Nephron (organoid): Measurements from ENCODE around the gene PLEKHD1.
"Not testable (repeated sequence)": the region's sequence is repeated elsewhere in the genome, so short reads cannot be mapped to it uniquely, and the experiment has no call there.

Experiments
- H3K27ac Mint-ChIP-seq, 3 experiments: 2 replicates each; pipeline ENCODE4 v1.8.0; 2020; ENCODE audit warnings: mixed read lengths in 3 of 3, mild to moderate bottlenecking in 2 of 3, moderate library complexity in 1 of 3
- H3K27me3 Mint-ChIP-seq: 2 replicates; pipeline ENCODE4 v1.8.0; 2021; ENCODE audit warnings: low read depth, mild to moderate bottlenecking, moderate library complexity, mixed read lengths
- H3K36me3 Mint-ChIP-seq: 2 replicates; pipeline ENCODE4 v1.8.0; 2020; ENCODE audit warnings: low read depth, mixed read lengths
- H3K4me1 Mint-ChIP-seq: 2 replicates; pipeline ENCODE4 v1.8.0; 2020; ENCODE audit warnings: mixed read lengths
- H3K4me3 Mint-ChIP-seq, 3 experiments: 2 replicates each; pipeline ENCODE4 v1.8.0; 2020; ENCODE audit warnings: mild to moderate bottlenecking in 3 of 3, mixed read lengths in 3 of 3, moderate library complexity in 2 of 3
- H3K9me3 Mint-ChIP-seq: 2 replicates; pipeline ENCODE4 v1.8.0; 2020; ENCODE audit warnings: mixed read lengths
- CTCF ChIP-seq, 3 experiments: fragments of 200-600 bp; sonication (generic); IDR thresholded peaks; one replicate each; pipeline ENCODE4 v1.5.0; 2021; ENCODE audit warnings: antibody characterized with exemption in 3 of 3; ENCODE audit not compliant: unreplicated experiment in 3 of 3

Gene PLEKHD1

GRCh38 chr14:69468949-69469348, 15.6 kb upstream of the PLEKHD1 start:
- Mint-ChIP-seq H3K4me1 (no peaks in the 10 kb centered on the region), H3K4me3 (no peak overlapping the region), H3K36me3 (no peaks in the 10 kb centered on the region), H3K9me3 (no peaks in the 10 kb centered on the region), H3K27ac (no peak overlapping the region), H3K27me3 (peaks cover 7% of the 10 kb centered on the region)
- no peak for TF ChIP-seq CTCF (IDR thresholded peaks at IDR 0.05; ENCODE audit: unreplicated experiment in 3 of 3)

- Mint-ChIP-seq H3K9me3 (peaks cover under 1% of the 10 kb centered on the region), H3K4me1 (no peaks in the 10 kb centered on the region), H3K27me3 (peaks cover 8% of the 10 kb centered on the region), H3K4me3 (no peak overlapping the region), H3K36me3 (no peaks in the 10 kb centered on the region), H3K27ac (no peak overlapping the region)
- no peak for TF ChIP-seq CTCF (IDR thresholded peaks at IDR 0.05; ENCODE audit: unreplicated experiment in 3 of 3)
Observed at GRCh38 chr14:69471436-69471835, 13.1 kb upstream of the PLEKHD1 start.

GRCh38 chr14:69471916-69472315, 12.6 kb upstream of the PLEKHD1 start:
- H3K9me3 Mint-ChIP-seq = peaks cover 4% of the 10 kb centered on the region
- no peaks in the 10 kb centered on the region for H3K4me1 Mint-ChIP-seq
- no peak overlapping the region for H3K4me3 Mint-ChIP-seq
- peaks cover 12% of the 10 kb centered on the region for H3K27me3 Mint-ChIP-seq
- TF ChIP-seq CTCF (IDR thresholded peaks at IDR 0.05; ENCODE audit: unreplicated experiment in 3 of 3) = no peak
- H3K36me3 Mint-ChIP-seq = no peaks in the 10 kb centered on the region
- H3K27ac Mint-ChIP-seq = no peak overlapping the region

GRCh38 chr14:69473260-69473659, 11.3 kb upstream of the PLEKHD1 start:
- H3K27ac Mint-ChIP-seq = no peak overlapping the region
- peaks cover 4% of the 10 kb centered on the region for H3K9me3 Mint-ChIP-seq
- no peak for TF ChIP-seq CTCF (IDR thresholded peaks at IDR 0.05; ENCODE audit: unreplicated experiment in 3 of 3)
- no peak overlapping the region for H3K4me3 Mint-ChIP-seq
- H3K4me1 Mint-ChIP-seq = no peaks in the 10 kb centered on the region
- peaks cover 24% of the 10 kb centered on the region for H3K27me3 Mint-ChIP-seq
- H3K36me3 Mint-ChIP-seq = no peaks in the 10 kb centered on the region

- TF ChIP-seq CTCF (IDR thresholded peaks at IDR 0.05; ENCODE audit: unreplicated experiment in 3 of 3) = no peak
Observed at GRCh38 chr14:69473946-69474345, 10.6 kb upstream of the PLEKHD1 start.

GRCh38 chr14:69475194-69475818, 9.2 kb upstream of the PLEKHD1 start:
- H3K4me1 Mint-ChIP-seq = no peaks in the 10 kb centered on the region
- TF ChIP-seq CTCF (IDR thresholded peaks at IDR 0.05; ENCODE audit: unreplicated experiment in 3 of 3) = peak in 2 of 3 experiments; percentile 18 to 21
- H3K9me3 Mint-ChIP-seq = peaks cover 8% of the 10 kb centered on the region
- no peak overlapping the region for H3K4me3 Mint-ChIP-seq
- no peak overlapping the region for H3K27ac Mint-ChIP-seq
- H3K27me3 Mint-ChIP-seq = peaks cover 42% of the 10 kb centered on the region
- H3K36me3 Mint-ChIP-seq = no peaks in the 10 kb centered on the region

More at GRCh38 chr14:69473946-69474345, 10.6 kb upstream of the PLEKHD1 start:
- Mint-ChIP-seq H3K4me1 (no peaks in the 10 kb centered on the region), H3K27me3 (peaks cover 31% of the 10 kb centered on the region), H3K27ac (no peak overlapping the region), H3K36me3 (no peaks in the 10 kb centered on the region), H3K4me3 (no peak overlapping the region), H3K9me3 (peaks cover 8% of the 10 kb centered on the region)

- not testable (repeated sequence) for H3K27ac Mint-ChIP-seq, H3K9me3 Mint-ChIP-seq, H3K4me3 Mint-ChIP-seq, H3K36me3 Mint-ChIP-seq, H3K4me1 Mint-ChIP-seq
- peaks cover 45% of the 10 kb centered on the region for H3K27me3 Mint-ChIP-seq
Observed at GRCh38 chr14:69476824-69477450, 7.6 kb upstream of the PLEKHD1 start.

- not testable (repeated sequence) for H3K36me3 Mint-ChIP-seq, H3K9me3 Mint-ChIP-seq, H3K27ac Mint-ChIP-seq, H3K4me3 Mint-ChIP-seq
- Mint-ChIP-seq H3K27me3 (peaks cover 53% of the 10 kb centered on the region), H3K4me1 (peaks cover 14% of the 10 kb centered on the region)
Observed at GRCh38 chr14:69478055-69478454, 6.5 kb upstream of the PLEKHD1 start.
